Muscle layer of colon (tissue), 2 donors: ENCODE data around the gene MICA.
"Not testable (repeated sequence)": the region's sequence is repeated elsewhere in the genome, so short reads cannot be mapped to it uniquely, and the experiment has no call there.

Experiments used
- H3K27ac ChIP-seq: one replicate; pipeline ENCODE4 v1.7.0; 2013; ENCODE audit warnings: low read depth, mild to moderate bottlenecking, low read length, moderate library complexity
- H3K27me3 ChIP-seq, 2 donors: one replicate each; pipeline ENCODE4 v1.7.0; 2013; ENCODE audit warnings: low read length in 2 of 2, mild to moderate bottlenecking in 2 of 2; ENCODE audit not compliant: insufficient read depth in 2 of 2, control insufficient read depth in 1 of 2
- H3K36me3 ChIP-seq: one replicate; pipeline ENCODE4 v1.7.0; 2013; ENCODE audit warnings: mild to moderate bottlenecking, low read length; ENCODE audit not compliant: insufficient read depth
- H3K4me1 ChIP-seq: one replicate; pipeline ENCODE4 v1.7.0; 2013; ENCODE audit warnings: mild to moderate bottlenecking, low read length; ENCODE audit not compliant: insufficient read depth
- H3K4me3 ChIP-seq, 2 donors: one replicate each; pipeline ENCODE4 v1.7.0; 2013; ENCODE audit warnings: low read length in 2 of 2, low read depth in 1 of 2, mild to moderate bottlenecking in 1 of 2, moderate library complexity in 1 of 2
- H3K9ac ChIP-seq: one replicate; pipeline ENCODE4 v1.7.0; 2013; ENCODE audit warnings: low read length
- H3K9me3 ChIP-seq: one replicate; pipeline ENCODE4 v1.7.0; 2013; ENCODE audit warnings: mild to moderate bottlenecking, low read length
- donor health status: abdominal sarcoma.
- donor health status: Adenocarcinoma of cecum.

The MICA gene

GRCh38 chr6:31385041-31385440 is 18.4 kb upstream of the MICA start:
- H3K9ac ChIP-seq: no peak overlapping the region
- H3K4me3 ChIP-seq: no peak overlapping the region
- no peak overlapping the region for H3K27ac ChIP-seq
- H3K27me3 ChIP-seq: no peaks in the 10 kb centered on the region
- no peaks in the 10 kb centered on the region for H3K9me3 ChIP-seq
- no peaks in the 10 kb centered on the region for H3K36me3 ChIP-seq
- H3K4me1 ChIP-seq: no peaks in the 10 kb centered on the region

GRCh38 chr6:31386099-31386498 is 17.3 kb upstream of the MICA start:
- no peak overlapping the region for H3K27ac ChIP-seq
- no peaks in the 10 kb centered on the region for H3K27me3 ChIP-seq
- H3K9me3 ChIP-seq: no peaks in the 10 kb centered on the region
- no peak overlapping the region for H3K4me3 ChIP-seq
- H3K9ac ChIP-seq: no peak overlapping the region
- no peaks in the 10 kb centered on the region for H3K4me1 ChIP-seq
- no peaks in the 10 kb centered on the region for H3K36me3 ChIP-seq

GRCh38 chr6:31386977-31387376 is 16.4 kb upstream of the MICA start:
- no peaks in the 10 kb centered on the region for H3K9me3 ChIP-seq

GRCh38 chr6:31388916-31389801 is 14.2 kb upstream of the MICA start:
- H3K4me3 ChIP-seq, H3K9me3 ChIP-seq, H3K4me1 ChIP-seq, H3K27me3 ChIP-seq, H3K9ac ChIP-seq, H3K36me3 ChIP-seq, H3K27ac ChIP-seq: not testable (repeated sequence)

More at GRCh38 chr6:31386977-31387376, 16.4 kb upstream of the MICA start:
- no peaks in the 10 kb centered on the region for H3K27me3 ChIP-seq
- no peaks in the 10 kb centered on the region for H3K4me1 ChIP-seq
- H3K36me3 ChIP-seq: no peaks in the 10 kb centered on the region
- no peak overlapping the region for H3K4me3 ChIP-seq
- no peak overlapping the region for H3K9ac ChIP-seq
- no peak overlapping the region for H3K27ac ChIP-seq

- not testable (repeated sequence) for H3K36me3 ChIP-seq, H3K4me1 ChIP-seq, H3K4me3 ChIP-seq, H3K9ac ChIP-seq, H3K27me3 ChIP-seq, H3K27ac ChIP-seq, H3K9me3 ChIP-seq
Observed at GRCh38 chr6:31389802-31390132, 13.6 kb upstream of the MICA start.

- Histone ChIP-seq H3K4me1 (peaks cover 13% of the 10 kb centered on the region), H3K9me3 (no peaks in the 10 kb centered on the region), H3K9ac (no peak overlapping the region), H3K36me3 (no peaks in the 10 kb centered on the region), H3K27ac (no peak overlapping the region), H3K4me3 (no peak overlapping the region), H3K27me3 (no peaks in the 10 kb centered on the region)
Observed at GRCh38 chr6:31393932-31394331, 9.5 kb upstream of the MICA start.

- no peak overlapping the region for H3K9ac ChIP-seq
Observed at GRCh38 chr6:31394381-31394780, 9.0 kb upstream of the MICA start.

GRCh38 chr6:31395832-31396231 is 7.6 kb upstream of the MICA start:
- no peaks in the 10 kb centered on the region for H3K9me3 ChIP-seq
- no peak overlapping the region for H3K27ac ChIP-seq
- H3K4me1 ChIP-seq: peaks cover 16% of the 10 kb centered on the region
- no peaks in the 10 kb centered on the region for H3K27me3 ChIP-seq
- no peak overlapping the region for H3K4me3 ChIP-seq
- H3K36me3 ChIP-seq: no peaks in the 10 kb centered on the region
- H3K9ac ChIP-seq: no peak overlapping the region

More at GRCh38 chr6:31394381-31394780, 9.0 kb upstream of the MICA start:
- H3K4me3 ChIP-seq: no peak overlapping the region
- H3K9me3 ChIP-seq: no peaks in the 10 kb centered on the region
- peaks cover 16% of the 10 kb centered on the region for H3K4me1 ChIP-seq
- no peaks in the 10 kb centered on the region for H3K36me3 ChIP-seq
- no peaks in the 10 kb centered on the region for H3K27me3 ChIP-seq
- H3K27ac ChIP-seq: no peak overlapping the region

- no peak overlapping the region for H3K9ac ChIP-seq
- no peak overlapping the region for H3K27ac ChIP-seq
- no peaks in the 10 kb centered on the region for H3K27me3 ChIP-seq
- H3K4me3 ChIP-seq: no peak overlapping the region
- H3K4me1 ChIP-seq: peaks cover 23% of the 10 kb centered on the region
- H3K36me3 ChIP-seq: no peaks in the 10 kb centered on the region
- H3K9me3 ChIP-seq: no peaks in the 10 kb centered on the region
Observed at GRCh38 chr6:31396422-31397152, 6.8 kb upstream of the MICA start.

- H3K27ac ChIP-seq, H3K9me3 ChIP-seq, H3K36me3 ChIP-seq, H3K27me3 ChIP-seq, H3K9ac ChIP-seq, H3K4me3 ChIP-seq: not testable (repeated sequence)
- peaks cover 28% of the 10 kb centered on the region for H3K4me1 ChIP-seq
Observed at GRCh38 chr6:31397153-31397499, 6.3 kb upstream of the MICA start.

- Histone ChIP-seq H3K27ac (no peak overlapping the region), H3K9me3 (no peaks in the 10 kb centered on the region), H3K36me3 (no peaks in the 10 kb centered on the region), H3K4me3 (no peak overlapping the region), H3K27me3 (no peaks in the 10 kb centered on the region), H3K4me1 (peaks cover 36% of the 10 kb centered on the region), H3K9ac (no peak overlapping the region)
Observed at GRCh38 chr6:31397901-31398525, 5.4 kb upstream of the MICA start.
